Testis (tissue), 2 donors: ENCODE data around the gene ALG12.

Experiments used
- CTCF ChIP-seq, 3 experiments: fragments of 450-650 bp in 2 of 3; fragments of 200-600 bp in 1 of 3; sonication (generic) in 1 of 3; IDR thresholded peaks; one replicate each; pipeline ENCODE4 v1.5.1; 2016 to 2019; ENCODE audit warnings: antibody characterized with exemption in 3 of 3, mild to moderate bottlenecking in 2 of 3, moderate library complexity in 1 of 3
- POLR2A ChIP-seq: fragments of 450-650 bp; IDR thresholded peaks from one replicate; pipeline ENCODE4 v1.6.1; 2017; ENCODE audit warnings: antibody characterized with exemption, mild to moderate bottlenecking, moderate library complexity

GRCh38 chr22:49913446-49913845, 4.8 kb downstream of the ALG12 start:
- TF ChIP-seq CTCF (IDR thresholded peaks at IDR 0.05) (no peak), POLR2A (no peak)
